ENCODE results near the gene DSN1. TPM values are rescaled to one million over a fixed set of nuclear protein-coding genes. Genes with fewer than 3 reads are reported as not detected.

DSN1 gene
- total and polyA plus RNA-seq, 2 of the 8 experiments (the other 6 are each of a cell fraction or from before 2014, with no cell fraction given) = 12.0 to 26.2 TPM

GRCh38 chr20:36804425-36804824 is 30.9 kb upstream of the DSN1 start:
- H3K9me3 ChIP-seq (ENCODE audit: insufficient read depth in 2 of 2, low read depth in 1 of 2, low read length in 1 of 2) = no peaks in the 10 kb centered on the region
- no peak overlapping the region for H2BK120ac ChIP-seq (replicated peaks; ENCODE audit: low read depth, low read length)
- no peak overlapping the region for H3K9ac ChIP-seq (replicated peaks in 1 of 4; ENCODE audit: extremely low read depth in 1 of 4, low read depth in 3 of 4, low read length in 3 of 4)
- no peak overlapping the region for H3K14ac ChIP-seq (ENCODE audit: insufficient read length)
- no peak overlapping the region for H4K91ac ChIP-seq (replicated peaks; ENCODE audit: insufficient read length, low read length)
- no peak overlapping the region for H2BK5ac ChIP-seq (ENCODE audit: low read depth, low read length)
- H4K8ac ChIP-seq (ENCODE audit: extremely low read depth, insufficient read depth, low read length) = no peak overlapping the region
- WGBS, 2 experiments (ENCODE audit: extremely low coverage in 1 of 2, insufficient coverage in 1 of 2, insufficient read length in 1 of 2, insufficient replicate concordance in 2 of 2, low coverage in 1 of 2, low lambda C conversion rate in 2 of 2, missing lambda C conversion rate in 1 of 2) = 87% methylated on average over 7 of the region's 7 CpGs; no CpG with 5 or more reads in 1 of the 2 experiments
- no peak overlapping the region for H4K5ac ChIP-seq (ENCODE audit: insufficient read length, low read depth, low read length)
- no peak overlapping the region for H2BK15ac ChIP-seq (ENCODE audit: low read length)
- H3K27ac ChIP-seq (ENCODE audit: low read depth, low read length) = no peak overlapping the region
- H3K4me3 ChIP-seq (ENCODE audit: extremely low read depth in 1 of 4, insufficient read depth in 2 of 4, low read depth in 3 of 4, low read length in 4 of 4) = no peak overlapping the region
- no peaks in the 10 kb centered on the region for H3K4me1 ChIP-seq (replicated peaks in 1 of 4; ENCODE audit: control insufficient read depth in 3 of 4, insufficient read depth in 4 of 4, low read length in 3 of 4)
- no peaks in the 10 kb centered on the region for H3K27me3 ChIP-seq (replicated peaks in 1 of 4; ENCODE audit: control insufficient read depth in 3 of 4, extremely low read depth in 1 of 4, insufficient read depth in 3 of 4, low read length in 3 of 4)
- DNase-seq (ENCODE audit: low read depth in 1 of 2, low spot score in 2 of 2) (no peak), FAIRE-seq (no peak)
- H4K20me1 ChIP-seq (replicated peaks in 1 of 2; ENCODE audit: control insufficient read depth in 1 of 2, insufficient read depth in 2 of 2, low read length in 2 of 2) = peaks cover 0 to 2% of the 10 kb centered on the region in 2 experiments
- H3K18ac ChIP-seq (ENCODE audit: extremely low read depth, low read length) = no peak overlapping the region
- no peaks in the 10 kb centered on the region for H3K79me1 ChIP-seq (ENCODE audit: low read depth, low read length)
- no peak overlapping the region for H2BK20ac ChIP-seq (ENCODE audit: low read length)
- ChIA-PET POLR2A (ENCODE audit: partially characterized antibody) (interaction anchor here (0.6 to 1.3 kb wide), 2 partner anchors 12 to 324 kb away, joined by 3 to 4 read pairs; no protein-coding TSS in a partner anchor), CTCF (ENCODE audit: partially characterized antibody) (interaction anchor here (1.1 to 3.2 kb wide), 4 partner anchors 12 to 61 kb away, joined by 3 to 10 read pairs (median 4); no protein-coding TSS in a partner anchor)
- H3K23ac ChIP-seq (ENCODE audit: insufficient read length) = no peak overlapping the region
- no peak overlapping the region for H3K56ac ChIP-seq (replicated peaks; ENCODE audit: insufficient read length, low read depth, low read length)
- H2AFZ ChIP-seq (ENCODE audit: low read length) = no peak overlapping the region
- H2BK12ac ChIP-seq (ENCODE audit: low read depth, low read length) = no peak overlapping the region
- no peak overlapping the region for H3K4ac ChIP-seq (replicated peaks; ENCODE audit: insufficient read length, low read depth, low read length)
- no peak overlapping the region for H2AK5ac ChIP-seq (ENCODE audit: low read depth, low read length)
- no peak overlapping the region for H3K4me2 ChIP-seq (ENCODE audit: insufficient read depth in 1 of 2, low read depth in 2 of 2, low read length in 2 of 2)
- no peaks in the 10 kb centered on the region for H3K23me2 ChIP-seq (ENCODE audit: low read depth, low read length)
- H3K79me2 ChIP-seq (ENCODE audit: control insufficient read depth in 1 of 2, insufficient read depth in 2 of 2, low read length in 2 of 2) = no peaks in the 10 kb centered on the region
- H3K36me3 ChIP-seq (ENCODE audit: control insufficient read depth in 2 of 4, insufficient read depth in 4 of 4, low read length in 3 of 4) = peaks cover 8 to 55% (median 31%) of the 10 kb centered on the region in 4 experiments
- TF ChIP-seq, protein P1, sequence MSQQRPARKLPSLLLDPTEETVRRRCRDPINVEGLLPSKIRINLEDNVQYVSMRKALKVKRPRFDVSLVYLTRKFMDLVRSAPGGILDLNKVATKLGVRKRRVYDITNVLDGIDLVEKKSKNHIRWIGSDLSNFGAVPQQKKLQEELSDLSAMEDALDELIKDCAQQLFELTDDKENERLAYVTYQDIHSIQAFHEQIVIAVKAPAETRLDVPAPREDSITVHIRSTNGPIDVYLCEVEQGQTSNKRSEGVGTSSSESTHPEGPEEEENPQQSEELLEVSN (IDR thresholded peaks at IDR 0.05) = no peak
- TF ChIP-seq SUZ12 (IDR thresholded peaks at IDR 0.05; ENCODE audit: low read length) (no peak), CBX5 (IDR thresholded peaks at IDR 0.05; ENCODE audit: low read depth, low read length) (no peak), KDM5A (IDR thresholded peaks at IDR 0.05; ENCODE audit: low read length) (no peak), CHD2 (IDR thresholded peaks at IDR 0.05; ENCODE audit: low read length) (no peak), CHD1 (IDR thresholded peaks at IDR 0.05; ENCODE audit: low read depth, low read length) (no peak), KDM4A (IDR thresholded peaks at IDR 0.05; ENCODE audit: low read depth, low read length, severe bottlenecking) (no peak), NANOG (IDR thresholded peaks at IDR 0.05; ENCODE audit: insufficient read depth, low read depth, low read length, poor library complexity, severe bottlenecking) (no peak), GTF2F1 (IDR thresholded peaks at IDR 0.05; ENCODE audit: borderline replicate concordance, low read depth, low read length) (no peak), BRCA1 (IDR thresholded peaks at IDR 0.05; ENCODE audit: low read depth, low read length) (no peak), NRF1 (IDR thresholded peaks at IDR 0.05; ENCODE audit: low read depth, low read length) (no peak), SIX5 (IDR thresholded peaks at IDR 0.05; ENCODE audit: low read depth, low read length) (no peak), PHF8 (conservative IDR thresholded peaks at IDR 0.05; ENCODE audit: low read depth, low read length) (no peak), ZNF274 (IDR thresholded peaks at IDR 0.05; ENCODE audit: borderline replicate concordance, extremely low read depth, low read length) (no peak), TAF1 (IDR thresholded peaks at IDR 0.05; ENCODE audit: low read depth, low read length) (no peak)

Data from H1 (cell line).